HUDEP-2 (cell line): Measurements from ENCODE around the gene RRAS.

Experiments
- DNase-seq, 76 experiments: peaks; one replicate each; lab custom pipeline; 2025; ENCODE audit not compliant: unreplicated experiment in 76 of 76; lab: John Stamatoyannopoulos, UW

Gene RRAS

GRCh38 chr19:49597703-49597974, 42.3 kb downstream of the RRAS start:
- DNase-seq: no peak

- DNase-seq: no peak
Observed at GRCh38 chr19:49596954-49597702, 42.8 kb downstream of the RRAS start.

- DNase-seq: no peak
Observed at GRCh38 chr19:49596407-49596806, 43.5 kb downstream of the RRAS start.

GRCh38 chr19:49595819-49596404, 44.0 kb downstream of the RRAS start:
- no peak for DNase-seq

GRCh38 chr19:49594993-49595818, 44.7 kb downstream of the RRAS start:
- DNase-seq: no peak

- no peak for DNase-seq
Observed at GRCh38 chr19:49594157-49594992, 45.6 kb downstream of the RRAS start.

GRCh38 chr19:49593233-49594113, 46.5 kb downstream of the RRAS start:
- peak in 73 of 76 experiments; percentile 68 to 98 (median 94) for DNase-seq

- peak in 23 of 76 experiments; percentile 10 to 63 (median 35) for DNase-seq
Observed at GRCh38 chr19:49592486-49593232, 47.3 kb downstream of the RRAS start.

- DNase-seq: peak in 40 of 76 experiments; percentile 17 to 73 (median 46)
Observed at GRCh38 chr19:49591731-49592485, 48.0 kb downstream of the RRAS start.

- peak in 68 of 76 experiments; percentile 24 to 90 (median 72) for DNase-seq
Observed at GRCh38 chr19:49590971-49591730, 48.8 kb downstream of the RRAS start, which contains the start of gene PRR12. TSS of gene PRR12 (plus strand) at chr19:49591182. CDS start at chr19:49591655, 473 bp downstream.

- DNase-seq: peak; percentile 88 to 100 (median 99)
Observed at GRCh38 chr19:49590071-49590970, 49.6 kb downstream of the RRAS start.

GRCh38 chr19:49589502-49589905, 50.4 kb downstream of the RRAS start:
- DNase-seq: no peak

GRCh38 chr19:49588365-49589122, 51.4 kb downstream of the RRAS start:
- DNase-seq: no peak

GRCh38 chr19:49587227-49587626, 52.7 kb downstream of the RRAS start:
- no peak for DNase-seq
